H9 (cell line): ENCODE measurements around the gene SLC2A9. TPM values are rescaled to one million over a fixed set of nuclear protein-coding genes. Genes with fewer than 3 reads are reported as not detected.

Experiments used
- DNase-seq: peaks from one replicate; pipeline ENCODE4 v3.0.0-alpha.2; 2017
- H2AFZ ChIP-seq: one replicate; pipeline ENCODE4 v1.6.1; 2013; ENCODE audit warnings: mild to moderate bottlenecking, low read length, control low read depth, moderate library complexity
- H2AK5ac ChIP-seq: 2 replicates; pipeline ENCODE4 v1.6.1; 2013; ENCODE audit warnings: low read length, control low read depth, mixed read lengths; ENCODE audit not compliant: insufficient read length
- H2BK120ac ChIP-seq: one replicate; pipeline ENCODE4 v1.6.1; 2013; ENCODE audit warnings: low read depth, mild to moderate bottlenecking, low read length, control low read depth, inconsistent platforms; ENCODE audit not compliant: poor library complexity, severe bottlenecking
- H2BK12ac ChIP-seq: 2 replicates; pipeline ENCODE4 v1.6.1; 2013; ENCODE audit warnings: low read length, control low read depth, mixed read lengths, low read depth; ENCODE audit not compliant: insufficient read length
- H2BK15ac ChIP-seq: 2 replicates; pipeline ENCODE4 v1.6.1; 2013; ENCODE audit warnings: low read depth, low read length, control low read depth
- H2BK20ac ChIP-seq: one replicate; pipeline ENCODE4 v1.6.1; 2013; ENCODE audit warnings: low read depth, mild to moderate bottlenecking, low read length, control low read depth, inconsistent platforms; ENCODE audit not compliant: poor library complexity, severe bottlenecking
- H2BK5ac ChIP-seq: 2 replicates; pipeline ENCODE4 v1.6.1; 2013; ENCODE audit warnings: low read length, control low read depth, mixed read lengths; ENCODE audit not compliant: insufficient read length
- H3K14ac ChIP-seq: 2 replicates; pipeline ENCODE4 v1.6.1; 2013; ENCODE audit warnings: low read length, control low read depth; ENCODE audit not compliant: insufficient read depth
- H3K18ac ChIP-seq: 2 replicates; pipeline ENCODE4 v1.6.1; 2013; ENCODE audit warnings: low read depth, mild to moderate bottlenecking, mixed read lengths, low read length, control low read depth; ENCODE audit not compliant: insufficient read length
- H3K23ac ChIP-seq: 2 replicates; pipeline ENCODE4 v1.6.1; 2013; ENCODE audit warnings: low read length, control low read depth, mixed read lengths, low read depth; ENCODE audit not compliant: insufficient read length
- H3K23me2 ChIP-seq: 2 replicates; pipeline ENCODE4 v1.6.1; 2013; ENCODE audit warnings: low read depth, mild to moderate bottlenecking, mixed read lengths, low read length, control low read depth; ENCODE audit not compliant: insufficient read length, poor library complexity, severe bottlenecking
- H3K27ac ChIP-seq: 2 replicates; pipeline ENCODE4 v1.5.1; 2013; ENCODE audit warnings: low read length, control low read depth, mixed read lengths, low read depth; ENCODE audit not compliant: insufficient read length
- H3K27me3 ChIP-seq: 2 replicates; pipeline ENCODE4 v1.6.1; 2013; ENCODE audit warnings: low read length, control low read depth, inconsistent platforms; ENCODE audit not compliant: insufficient read depth
- H3K4ac ChIP-seq: 2 replicates; pipeline ENCODE4 v1.6.1; 2013; ENCODE audit warnings: low read depth, mild to moderate bottlenecking, control low read depth, inconsistent platforms, low read length, moderate library complexity
- H3K4me1 ChIP-seq: 2 replicates; pipeline ENCODE4 v1.6.1; 2013; ENCODE audit warnings: low read length, control low read depth, inconsistent platforms; ENCODE audit not compliant: insufficient read depth
- H3K4me2 ChIP-seq: 2 replicates; pipeline ENCODE4 v1.6.1; 2013; ENCODE audit warnings: low read length, control low read depth, mixed read lengths; ENCODE audit not compliant: insufficient read length, insufficient read depth
- H3K56ac ChIP-seq: 2 replicates; pipeline ENCODE4 v1.6.1; 2013; ENCODE audit warnings: low read depth, mild to moderate bottlenecking, mixed read lengths, low read length, control low read depth; ENCODE audit not compliant: insufficient read length
- H3K79me1 ChIP-seq: 2 replicates; pipeline ENCODE4 v1.6.1; 2013; ENCODE audit warnings: low read depth, mild to moderate bottlenecking, moderate library complexity, low read length, control low read depth, inconsistent platforms; ENCODE audit not compliant: insufficient read depth, poor library complexity, severe bottlenecking
- H3K79me2 ChIP-seq: 2 replicates; pipeline ENCODE4 v1.6.1; 2013; ENCODE audit warnings: low read length, control low read depth, inconsistent platforms; ENCODE audit not compliant: insufficient read depth
- H3K9ac ChIP-seq: 2 replicates; pipeline ENCODE4 v1.6.1; 2013; ENCODE audit warnings: low read length, control low read depth, mixed read lengths; ENCODE audit not compliant: insufficient read length; ENCODE audit errors: extremely low read depth
- H3K9me3 ChIP-seq: one replicate; pipeline ENCODE4 v1.6.1; 2013; ENCODE audit warnings: low read depth, low read length, inconsistent platforms; ENCODE audit not compliant: control insufficient read depth
- H3T11ph ChIP-seq: one replicate; pipeline ENCODE4 v1.6.1; 2013; ENCODE audit warnings: mild to moderate bottlenecking, low read length, control low read depth, inconsistent platforms
- H4K20me1 ChIP-seq: one replicate; pipeline ENCODE4 v1.6.1; 2013; ENCODE audit not compliant: control insufficient read depth, insufficient read length, insufficient read depth
- H4K5ac ChIP-seq: 2 replicates; pipeline ENCODE4 v1.6.1; 2013; ENCODE audit warnings: low read depth, mild to moderate bottlenecking, mixed read lengths, low read length, control low read depth; ENCODE audit not compliant: insufficient read length
- H4K8ac ChIP-seq: replicated peaks from 2 replicates; pipeline ENCODE4 v1.6.1; 2013; ENCODE audit warnings: low read length, control low read depth, mixed read lengths, low read depth; ENCODE audit not compliant: insufficient read length
- H4K91ac ChIP-seq: 2 replicates; pipeline ENCODE4 v1.6.1; 2013; ENCODE audit warnings: low read depth, mild to moderate bottlenecking, moderate library complexity, mixed read lengths, low read length, control low read depth; ENCODE audit not compliant: insufficient read length
- H3K27ac Mint-ChIP-seq, 3 experiments: 2 replicates in 2 of 3; 3 replicates in 1 of 3; pipeline ENCODE4 v1.8.0; 2020 to 2021; ENCODE audit warnings: mixed read lengths in 3 of 3, mild to moderate bottlenecking in 1 of 3, moderate library complexity in 1 of 3
- H3K27me3 Mint-ChIP-seq: 2 replicates; pipeline ENCODE4 v1.8.0; 2021; ENCODE audit warnings: low read depth, mild to moderate bottlenecking, moderate library complexity, mixed read lengths
- H3K36me3 Mint-ChIP-seq, 3 experiments: 2 replicates in 2 of 3; 3 replicates in 1 of 3; pipeline ENCODE4 v1.8.0; 2020 to 2021; ENCODE audit warnings: low read depth in 3 of 3, mixed read lengths in 3 of 3; ENCODE audit not compliant: insufficient read depth in 1 of 3
- H3K4me1 Mint-ChIP-seq, 2 experiments: 2 replicates each; pipeline ENCODE4 v1.8.0; 2020; ENCODE audit warnings: mixed read lengths in 2 of 2
- H3K4me3 Mint-ChIP-seq, 2 experiments: 2 replicates in 1 of 2; 3 replicates in 1 of 2; pipeline ENCODE4 v1.8.0; 2020 to 2021; ENCODE audit warnings: mild to moderate bottlenecking in 2 of 2, mixed read lengths in 2 of 2, moderate library complexity in 1 of 2
- H3K9me3 Mint-ChIP-seq, 2 experiments: 2 replicates in 1 of 2; 3 replicates in 1 of 2; pipeline ENCODE4 v1.8.0; 2020; ENCODE audit warnings: mild to moderate bottlenecking in 2 of 2, mixed read lengths in 2 of 2, moderate library complexity in 1 of 2
- WGBS: extraction: QIAGEN DNeasy Blood & Tissue Kit; methylation state at CpG from one replicate; pipeline ENCODE4 v1.1.7; 2013; ENCODE audit warnings: missing lambda C conversion rate, low lambda C conversion rate, mixed read lengths; ENCODE audit not compliant: insufficient read length; ENCODE audit errors: extremely low coverage; 5-methylcytosine and 5-hydroxymethylcytosine counted together
- total RNA-seq: library from RNA; stranded (reverse); gene quantifications from 2 replicates; pipeline ENCODE4 v1.2.1, GENCODE V29; 2021
- TF ChIP-seq, protein P1 (sequence below): fragments of 200-600 bp; sonication (generic); conservative IDR thresholded peaks from 3 replicates; pipeline ENCODE4 v1.8.0; 2021; ENCODE audit warnings: antibody characterized with exemption, mild to moderate bottlenecking

Gene SLC2A9
- total RNA-seq, 1 experiment from 2014 or later = 0.79 TPM

DNA sequence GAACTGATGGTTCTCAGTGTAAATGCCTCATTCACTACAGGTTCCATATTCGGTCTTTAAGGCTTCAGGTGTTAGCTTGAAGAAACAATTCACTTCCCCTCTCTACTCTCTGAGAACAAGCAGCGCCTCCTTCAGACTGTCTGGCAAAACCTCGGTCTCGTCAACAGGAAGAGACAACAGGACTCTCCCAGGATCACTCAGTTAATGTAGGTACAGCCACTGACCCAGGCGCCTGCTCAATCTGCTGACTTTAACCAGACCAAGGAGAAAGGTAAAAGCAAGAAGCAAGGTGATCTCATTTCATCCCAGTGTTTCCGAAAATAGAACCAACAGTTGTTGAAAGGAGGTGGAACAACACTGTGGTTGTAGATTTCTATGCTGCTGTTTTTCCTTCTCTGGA is 102.2 kb downstream of the SLC2A9 start:
- no CpG with 5 or more reads among the region's 6 CpGs for WGBS
- H3K56ac ChIP-seq = no peak overlapping the region
- H3T11ph ChIP-seq = no peak overlapping the region
- no peak overlapping the region for H3K18ac ChIP-seq
- no peak overlapping the region for H2BK15ac ChIP-seq
- Mint-ChIP-seq H3K36me3 (peaks cover 0 to 5% (median 0%) of the 10 kb centered on the region in 3 experiments; a peak in 2 of 7 replicates), H3K4me1 (peaks cover 18 to 29% of the 10 kb centered on the region in 2 experiments), H3K9me3 (peaks cover 0 to 5% of the 10 kb centered on the region in 2 experiments; a peak in 3 of 5 replicates), H3K27ac (no peak overlapping the region), H3K4me3 (no peak overlapping the region), H3K27me3 (peaks cover 8% of the 10 kb centered on the region)
- no peaks in the 10 kb centered on the region for H3K79me2 ChIP-seq
- no peak overlapping the region for H3K27ac ChIP-seq
- no peak overlapping the region for H3K9ac ChIP-seq
- TF ChIP-seq, protein P1, sequence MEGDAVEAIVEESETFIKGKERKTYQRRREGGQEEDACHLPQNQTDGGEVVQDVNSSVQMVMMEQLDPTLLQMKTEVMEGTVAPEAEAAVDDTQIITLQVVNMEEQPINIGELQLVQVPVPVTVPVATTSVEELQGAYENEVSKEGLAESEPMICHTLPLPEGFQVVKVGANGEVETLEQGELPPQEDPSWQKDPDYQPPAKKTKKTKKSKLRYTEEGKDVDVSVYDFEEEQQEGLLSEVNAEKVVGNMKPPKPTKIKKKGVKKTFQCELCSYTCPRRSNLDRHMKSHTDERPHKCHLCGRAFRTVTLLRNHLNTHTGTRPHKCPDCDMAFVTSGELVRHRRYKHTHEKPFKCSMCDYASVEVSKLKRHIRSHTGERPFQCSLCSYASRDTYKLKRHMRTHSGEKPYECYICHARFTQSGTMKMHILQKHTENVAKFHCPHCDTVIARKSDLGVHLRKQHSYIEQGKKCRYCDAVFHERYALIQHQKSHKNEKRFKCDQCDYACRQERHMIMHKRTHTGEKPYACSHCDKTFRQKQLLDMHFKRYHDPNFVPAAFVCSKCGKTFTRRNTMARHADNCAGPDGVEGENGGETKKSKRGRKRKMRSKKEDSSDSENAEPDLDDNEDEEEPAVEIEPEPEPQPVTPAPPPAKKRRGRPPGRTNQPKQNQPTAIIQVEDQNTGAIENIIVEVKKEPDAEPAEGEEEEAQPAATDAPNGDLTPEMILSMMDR = peak; percentile 57
- H4K8ac ChIP-seq = no peak overlapping the region
- H3K4ac ChIP-seq = no peak overlapping the region
- no peak overlapping the region for H2BK120ac ChIP-seq
- no peak overlapping the region for H2BK12ac ChIP-seq
- no peaks in the 10 kb centered on the region for H3K27me3 ChIP-seq
- no peak overlapping the region for H4K91ac ChIP-seq
- no peaks in the 10 kb centered on the region for H3K23me2 ChIP-seq
- no peak overlapping the region for H2AFZ ChIP-seq
- DNase-seq = peak; percentile 61
- no peaks in the 10 kb centered on the region for H3K79me1 ChIP-seq
- H4K20me1 ChIP-seq = no peaks in the 10 kb centered on the region
- no peak overlapping the region for H3K14ac ChIP-seq
- H2AK5ac ChIP-seq = no peak overlapping the region
- peaks cover 8% of the 10 kb centered on the region for H3K4me1 ChIP-seq
- H2BK5ac ChIP-seq = no peak overlapping the region
- H3K9me3 ChIP-seq = no peaks in the 10 kb centered on the region
- no peak overlapping the region for H3K4me2 ChIP-seq
- H2BK20ac ChIP-seq = no peak overlapping the region
- no peak overlapping the region for H4K5ac ChIP-seq
- H3K23ac ChIP-seq = no peak overlapping the region
